PFSK-1 (cell line): Measurements from ENCODE around the gene CNPY4.

ENCODE experiments used
- FOXP2 ChIP-seq: optimal IDR thresholded peaks from 2 replicates; pipeline ENCODE3; 2011; ENCODE audit warnings: borderline replicate concordance, control low read depth, inconsistent platforms; ENCODE audit not compliant: insufficient read depth; ENCODE audit errors: extremely low read length, extremely low read depth
- POLR2AphosphoS5 ChIP-seq: IDR thresholded peaks from 2 replicates; pipeline ENCODE4 v1.6.1; 2012; ENCODE audit warnings: low read depth, mild to moderate bottlenecking, control low read depth, low read length, moderate library complexity
- REST ChIP-seq, 2 experiments: IDR thresholded peaks; 2 replicates each; pipeline versions ENCODE4 v1.6.1 to v1.8.0; 2011 to 2012; ENCODE audit warnings: low read depth in 2 of 2, low read length in 2 of 2, control low read depth in 1 of 2, inconsistent platforms in 1 of 2, mild to moderate bottlenecking in 1 of 2, moderate library complexity in 1 of 2; ENCODE audit not compliant: insufficient read depth in 1 of 2
- SIN3A ChIP-seq: IDR thresholded peaks from 2 replicates; pipeline ENCODE4 v1.6.1; 2012; ENCODE audit warnings: mild to moderate bottlenecking, low read length, moderate library complexity, borderline replicate concordance; ENCODE audit not compliant: insufficient read depth
- TAF1 ChIP-seq: IDR thresholded peaks from 2 replicates; pipeline ENCODE4 v1.6.1; 2012; ENCODE audit warnings: low read length, control low read depth, borderline replicate concordance; ENCODE audit not compliant: insufficient read depth

CNPY4 gene

GRCh38 chr7:100141555-100141949 is 22.1 kb downstream of the CNPY4 start:
- TF ChIP-seq TAF1, result no peak
- TF ChIP-seq REST (IDR thresholded peaks at IDR 0.05; ENCODE audit: insufficient read depth in 1 of 2, low read depth in 2 of 2, low read length in 2 of 2), result no peak
- no peak for TF ChIP-seq FOXP2
- TF ChIP-seq SIN3A, result no peak
- TF ChIP-seq POLR2AphosphoS5, result no peak

GRCh38 chr7:100142461-100142860 is 23.0 kb downstream of the CNPY4 start:
- TF ChIP-seq POLR2AphosphoS5 (no peak), REST (IDR thresholded peaks at IDR 0.05; ENCODE audit: insufficient read depth in 1 of 2, low read depth in 2 of 2, low read length in 2 of 2) (no peak), FOXP2 (no peak), SIN3A (no peak), TAF1 (no peak)

GRCh38 chr7:100147278-100147677 is 27.8 kb downstream of the CNPY4 start:
- TF ChIP-seq POLR2AphosphoS5, result no peak

- no peak for TF ChIP-seq TAF1
- no peak for TF ChIP-seq REST (IDR thresholded peaks at IDR 0.05; ENCODE audit: insufficient read depth in 1 of 2, low read depth in 2 of 2, low read length in 2 of 2)
- no peak for TF ChIP-seq SIN3A
- TF ChIP-seq FOXP2, result no peak
- TF ChIP-seq POLR2AphosphoS5, result no peak
These were observed 28.8 kb downstream of the CNPY4 start for GRCh38 chr7:100148225-100148558.

- TF ChIP-seq POLR2AphosphoS5, result peak; percentile 77
- no peak for TF ChIP-seq REST (IDR thresholded peaks at IDR 0.05; ENCODE audit: insufficient read depth in 1 of 2, low read depth in 2 of 2, low read length in 2 of 2)
- 0 out of 2 replicates have a peak, but pooled peaks have one; percentile 44 for TF ChIP-seq TAF1
- TF ChIP-seq FOXP2, result peak; percentile 84
- peak; percentile 39; the same call in 1 of the 2 replicates for TF ChIP-seq SIN3A
These were observed 29.3 kb downstream of the CNPY4 start, which contains the start of gene LAMTOR4 for GRCh38 chr7:100148559-100149328. Gene LAMTOR4 (plus strand): TSS chr7:100148918. CDS start chr7:100148973, 55 bp downstream.
